ENCODE data around the gene PCDH20. TPM values are rescaled to one million over a fixed set of nuclear protein-coding genes. Genes with fewer than 3 reads are reported as not detected.

Gene PCDH20
- total RNA-seq, 3 donors from 2014 or later, result 0.29 to 0.98 (median 0.64) TPM

DNA sequence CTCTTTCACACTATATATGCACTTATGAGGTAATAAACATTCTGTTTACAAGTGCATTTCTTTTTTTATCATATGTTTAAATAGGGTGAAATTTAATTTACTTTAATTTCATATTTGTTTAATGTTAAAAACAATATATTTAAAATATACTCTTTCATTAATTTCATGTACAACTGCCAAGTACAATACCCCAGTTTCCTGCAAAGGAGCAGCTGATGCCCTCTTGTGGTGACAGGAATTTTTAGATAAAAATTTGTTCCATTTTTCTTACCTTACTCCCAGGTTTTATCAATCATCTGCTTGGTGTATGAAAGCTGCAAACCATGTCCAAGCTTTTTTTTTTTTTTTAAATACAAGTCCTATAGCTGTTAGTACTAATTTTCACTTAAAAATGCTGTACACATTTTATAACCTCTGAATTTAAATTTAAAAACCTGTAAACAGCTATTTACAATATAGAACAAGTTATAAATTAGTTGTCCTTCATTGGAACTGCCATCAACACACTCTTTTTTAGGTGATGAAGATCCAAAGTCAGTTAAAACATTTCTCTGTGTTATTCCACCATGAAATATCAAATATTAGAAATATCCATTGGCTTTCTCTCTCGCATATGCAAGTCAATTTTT, 4.9 kb downstream of the PCDH20 start:
- H3K27ac ChIP-seq, result no peak overlapping the region
- no peak overlapping the region for H3K4me3 ChIP-seq
- intact Hi-C loops (cut with DNase I; ENCODE audit: low total_unique reads), result no loop called here
- H3K27me3 ChIP-seq, result peaks cover 0 to 34% of the 10 kb centered on the region in 2 donors
- H3K9me3 ChIP-seq, result no peaks in the 10 kb centered on the region
- H3K4me1 ChIP-seq, result no peaks in the 10 kb centered on the region
- no peak for DNase-seq (ENCODE audit: low spot score in 2 of 2)
- TF ChIP-seq, protein P1, sequence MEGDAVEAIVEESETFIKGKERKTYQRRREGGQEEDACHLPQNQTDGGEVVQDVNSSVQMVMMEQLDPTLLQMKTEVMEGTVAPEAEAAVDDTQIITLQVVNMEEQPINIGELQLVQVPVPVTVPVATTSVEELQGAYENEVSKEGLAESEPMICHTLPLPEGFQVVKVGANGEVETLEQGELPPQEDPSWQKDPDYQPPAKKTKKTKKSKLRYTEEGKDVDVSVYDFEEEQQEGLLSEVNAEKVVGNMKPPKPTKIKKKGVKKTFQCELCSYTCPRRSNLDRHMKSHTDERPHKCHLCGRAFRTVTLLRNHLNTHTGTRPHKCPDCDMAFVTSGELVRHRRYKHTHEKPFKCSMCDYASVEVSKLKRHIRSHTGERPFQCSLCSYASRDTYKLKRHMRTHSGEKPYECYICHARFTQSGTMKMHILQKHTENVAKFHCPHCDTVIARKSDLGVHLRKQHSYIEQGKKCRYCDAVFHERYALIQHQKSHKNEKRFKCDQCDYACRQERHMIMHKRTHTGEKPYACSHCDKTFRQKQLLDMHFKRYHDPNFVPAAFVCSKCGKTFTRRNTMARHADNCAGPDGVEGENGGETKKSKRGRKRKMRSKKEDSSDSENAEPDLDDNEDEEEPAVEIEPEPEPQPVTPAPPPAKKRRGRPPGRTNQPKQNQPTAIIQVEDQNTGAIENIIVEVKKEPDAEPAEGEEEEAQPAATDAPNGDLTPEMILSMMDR (IDR thresholded peaks at IDR 0.05), result no peak
- TF ChIP-seq POLR2AphosphoS5 (IDR thresholded peaks at IDR 0.05), result no peak
- no peak for TF ChIP-seq POLR2A (IDR thresholded peaks at IDR 0.05)
- H3K36me3 ChIP-seq, result no peaks in the 10 kb centered on the region

DNA sequence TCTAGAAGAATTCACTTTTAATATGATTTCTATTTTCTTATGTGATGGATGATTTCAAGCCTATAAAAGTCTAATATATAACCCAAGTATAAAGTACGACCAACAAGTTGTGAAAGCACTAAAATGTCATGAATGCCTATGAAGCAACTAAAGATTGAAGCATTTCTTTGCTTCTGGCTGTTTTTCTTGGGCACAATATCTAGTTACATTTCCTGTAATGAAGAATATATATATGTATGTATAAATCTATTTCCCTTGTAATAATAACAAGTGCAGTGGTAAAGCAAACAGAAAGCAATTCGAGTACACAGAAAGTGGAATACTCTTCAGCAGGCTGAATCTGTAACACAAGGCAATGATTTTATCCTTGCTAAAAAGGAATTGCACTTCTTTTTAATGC, 5.4 kb downstream of the PCDH20 start:
- Histone ChIP-seq H3K27ac (no peak overlapping the region), H3K4me1 (no peaks in the 10 kb centered on the region), H3K27me3 (peaks cover 0 to 34% of the 10 kb centered on the region in 2 donors), H3K36me3 (no peaks in the 10 kb centered on the region), H3K9me3 (no peaks in the 10 kb centered on the region), H3K4me3 (no peak overlapping the region)
- TF ChIP-seq, protein P1 (IDR thresholded peaks at IDR 0.05), result no peak
- TF ChIP-seq POLR2A (IDR thresholded peaks at IDR 0.05) (no peak), POLR2AphosphoS5 (IDR thresholded peaks at IDR 0.05) (no peak)
- DNase-seq (ENCODE audit: low spot score in 2 of 2), result no peak
- intact Hi-C loops (cut with DNase I; ENCODE audit: low total_unique reads), result no loop called here

GRCh38 chr13:61408571-61408970, 7.1 kb downstream of the PCDH20 start:
- TF ChIP-seq POLR2AphosphoS5 (IDR thresholded peaks at IDR 0.05), result no peak
- TF ChIP-seq POLR2A (IDR thresholded peaks at IDR 0.05), result no peak
- TF ChIP-seq, protein P1 (IDR thresholded peaks at IDR 0.05), result no peak
- Histone ChIP-seq H3K4me1 (no peaks in the 10 kb centered on the region), H3K4me3 (no peak overlapping the region), H3K27me3 (peaks cover 0 to 19% of the 10 kb centered on the region in 2 donors), H3K9me3 (no peaks in the 10 kb centered on the region), H3K36me3 (no peaks in the 10 kb centered on the region), H3K27ac (no peak overlapping the region)
- no peak for DNase-seq (ENCODE audit: low spot score in 2 of 2)
- intact Hi-C loops (cut with DNase I; ENCODE audit: low total_unique reads), result no loop called here

DNA sequence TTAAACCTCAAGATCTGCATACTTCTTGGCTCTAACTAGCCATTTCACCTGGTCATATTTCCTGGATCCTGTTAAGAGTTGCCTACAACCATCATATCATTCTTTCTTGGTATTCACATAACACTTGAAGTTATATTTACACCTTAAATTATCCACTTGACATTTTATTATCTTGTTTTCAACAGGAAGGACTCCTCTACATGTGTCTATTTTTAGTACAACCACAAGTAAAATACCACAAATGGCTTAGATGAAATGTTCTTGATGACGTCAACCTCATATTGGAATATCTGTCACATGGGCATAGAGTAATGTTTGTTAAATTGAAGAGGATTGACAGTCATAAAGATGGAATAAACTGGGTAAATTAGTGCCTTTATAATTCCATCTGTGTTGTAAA, 9.4 kb downstream of the PCDH20 start:
- TF ChIP-seq POLR2A (IDR thresholded peaks at IDR 0.05) (no peak), POLR2AphosphoS5 (IDR thresholded peaks at IDR 0.05) (no peak)
- TF ChIP-seq, protein P1 (IDR thresholded peaks at IDR 0.05), result no peak
- DNase-seq (ENCODE audit: low spot score in 2 of 2), result no peak
- no peaks in the 10 kb centered on the region for H3K9me3 ChIP-seq
- H3K4me1 ChIP-seq, result no peaks in the 10 kb centered on the region
- no peak overlapping the region for H3K4me3 ChIP-seq
- H3K27me3 ChIP-seq, result no peaks in the 10 kb centered on the region
- no peak overlapping the region for H3K27ac ChIP-seq
- intact Hi-C loops (cut with DNase I; ENCODE audit: low total_unique reads), result no loop called here
- H3K36me3 ChIP-seq, result no peaks in the 10 kb centered on the region

DNA sequence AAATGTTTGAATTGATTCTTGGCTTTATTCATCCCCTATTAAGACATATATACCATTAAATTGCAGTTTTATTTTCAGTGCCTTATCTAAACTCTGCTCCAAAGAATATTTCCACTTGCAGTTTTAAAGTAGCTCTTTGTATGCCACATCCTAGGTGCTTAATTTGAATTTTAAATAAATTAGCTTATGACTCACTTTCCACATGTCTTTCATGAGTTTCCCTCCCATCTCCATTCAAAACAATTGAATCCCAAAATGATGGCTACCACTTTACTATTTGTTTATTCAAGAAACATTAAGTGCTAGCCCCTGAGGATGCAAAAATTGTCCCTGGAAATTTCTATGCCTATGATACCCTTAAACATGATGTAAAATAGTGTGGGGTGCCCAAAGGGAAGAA, 19.5 kb downstream of the PCDH20 start:
- Histone ChIP-seq H3K27ac (no peak overlapping the region), H3K36me3 (no peaks in the 10 kb centered on the region), H3K4me1 (no peaks in the 10 kb centered on the region), H3K9me3 (no peaks in the 10 kb centered on the region), H3K27me3 (no peaks in the 10 kb centered on the region), H3K4me3 (no peak overlapping the region)
- intact Hi-C loops (cut with DNase I; ENCODE audit: low total_unique reads), result no loop called here
- no peak for DNase-seq (ENCODE audit: low spot score in 2 of 2)
- TF ChIP-seq POLR2AphosphoS5 (IDR thresholded peaks at IDR 0.05), result no peak
- TF ChIP-seq, protein P1 (IDR thresholded peaks at IDR 0.05), result no peak
- no peak for TF ChIP-seq POLR2A (IDR thresholded peaks at IDR 0.05)

Measured in breast epithelium (tissue), 4 donors.